HEK293 (cell line): ENCODE data around the gene FRMD8.

Experiments used
- CTCF ChIA-PET: fragments of 350-600 bp; formaldehyde crosslinking; extraction: SDS; loops from one replicate; lab custom pipeline; 2021; ENCODE audit warnings: antibody characterized with exemption; lab: Yijun Ruan, JAX
- POLR2A ChIA-PET: fragments of 300-600 bp; formaldehyde crosslinking; extraction: SDS; loops from one replicate; lab custom pipeline; 2020; ENCODE audit warnings: antibody characterized with exemption, inconsistent platforms; lab: Yijun Ruan, JAX
- H3K27ac ChIP-seq: fragments of 200-500 bp; sonication (Bioruptor generic); 2 replicates; pipeline ENCODE4 v1.5.1; 2014; ENCODE audit warnings: low read depth, low read length, control low read depth, inconsistent platforms; ENCODE audit errors: extremely low read depth
- H3K36me3 ChIP-seq, 2 experiments: fragments of 200-500 bp in 1 of 2; sonication (Bioruptor generic) in 1 of 2; 1 replicate in 1 of 2; 2 replicates in 1 of 2; pipeline ENCODE4 v1.5.1; 2014 to 2017; ENCODE audit warnings: inconsistent platforms in 2 of 2, low read length in 2 of 2; ENCODE audit not compliant: control insufficient read depth in 2 of 2, insufficient read depth in 1 of 2
- H3K4me1 ChIP-seq: fragments of 200-500 bp; sonication (Bioruptor generic); 2 replicates; pipeline ENCODE4 v1.5.1; 2014; ENCODE audit warnings: mild to moderate bottlenecking, low read length, inconsistent platforms; ENCODE audit not compliant: control insufficient read depth, insufficient read depth
- H3K4me3 ChIP-seq: 2 replicates; pipeline ENCODE4 v1.5.1; 2011; ENCODE audit warnings: low read depth, mild to moderate bottlenecking, control low read depth, low read length, moderate library complexity
- H3K9me3 ChIP-seq: fragments of 200-500 bp; sonication (Bioruptor generic); 2 replicates; pipeline ENCODE4 v1.5.1; 2014; ENCODE audit warnings: low read depth, low read length, inconsistent platforms; ENCODE audit not compliant: control insufficient read depth, insufficient read depth
- BCL11A ChIP-seq: fragments of 450-650 bp; formaldehyde crosslinking; IDR thresholded peaks from 2 replicates; pipeline ENCODE4 v1.5.1; 2016; ENCODE audit warnings: low read depth, missing biosample characterization, missing genetic modification characterization
- KLF1 ChIP-seq: fragments of 450-650 bp; formaldehyde crosslinking; IDR thresholded peaks from 2 replicates; pipeline ENCODE4 v1.5.1; 2016; ENCODE audit warnings: missing biosample characterization, missing genetic modification characterization
- OVOL3 ChIP-seq: fragments of 450-650 bp; formaldehyde crosslinking; IDR thresholded peaks from 2 replicates; pipeline ENCODE4 v1.5.1; 2016; ENCODE audit warnings: missing biosample characterization, missing genetic modification characterization
- SCRT1 ChIP-seq: fragments of 450-650 bp; formaldehyde crosslinking; IDR thresholded peaks from 2 replicates; pipeline ENCODE4 v1.5.1; 2016; ENCODE audit warnings: missing biosample characterization, missing genetic modification characterization, borderline replicate concordance
- SCRT2 ChIP-seq: fragments of 450-650 bp; formaldehyde crosslinking; IDR thresholded peaks from 2 replicates; pipeline ENCODE4 v1.5.1; 2016; ENCODE audit warnings: missing biosample characterization, missing genetic modification characterization
- ZBTB1 ChIP-seq: fragments of 450-650 bp; formaldehyde crosslinking; IDR thresholded peaks from 2 replicates; pipeline ENCODE4 v1.5.1; 2016; ENCODE audit warnings: missing biosample characterization, missing genetic modification characterization
- ZNF248 ChIP-seq: fragments of 450-650 bp; formaldehyde crosslinking; IDR thresholded peaks from 2 replicates; pipeline ENCODE4 v1.5.1; 2017; ENCODE audit warnings: missing biosample characterization, missing genetic modification characterization
- ZNF544 ChIP-seq: fragments of 450-650 bp; formaldehyde crosslinking; IDR thresholded peaks from 2 replicates; pipeline ENCODE4 v1.5.0; 2017; ENCODE audit warnings: missing biosample characterization, missing genetic modification characterization
- ZNF623 ChIP-seq: fragments of 450-650 bp; formaldehyde crosslinking; IDR thresholded peaks from 2 replicates; pipeline ENCODE4 v1.5.1; 2016; ENCODE audit warnings: missing biosample characterization, missing genetic modification characterization
- ZNF624 ChIP-seq: fragments of 450-650 bp; formaldehyde crosslinking; IDR thresholded peaks from 2 replicates; pipeline ENCODE4 v1.5.1; 2017; ENCODE audit warnings: missing biosample characterization, missing genetic modification characterization
- TF ChIP-seq, protein P1 (sequence below): fragments of 450-650 bp; formaldehyde crosslinking; IDR thresholded peaks from 2 replicates; pipeline ENCODE4 v1.5.1; 2017; ENCODE audit warnings: missing biosample characterization, mild to moderate bottlenecking, missing genetic modification characterization, moderate library complexity
- TF ChIP-seq, protein P2 (sequence below): fragments of 450-650 bp; formaldehyde crosslinking; IDR thresholded peaks from 2 replicates; pipeline ENCODE4 v1.5.1; 2016; ENCODE audit warnings: missing biosample characterization, missing genetic modification characterization
- TF ChIP-seq, protein P3 (sequence below): fragments of 450-650 bp; formaldehyde crosslinking; IDR thresholded peaks from 2 replicates; pipeline ENCODE4 v1.5.1; 2017; ENCODE audit warnings: missing biosample characterization, missing genetic modification characterization
- TF ChIP-seq, protein P4 (sequence below): fragments of 450-650 bp; formaldehyde crosslinking; IDR thresholded peaks from 2 replicates; pipeline ENCODE4 v1.5.1; 2016; ENCODE audit warnings: missing biosample characterization, missing genetic modification characterization

FRMD8 gene

DNA sequence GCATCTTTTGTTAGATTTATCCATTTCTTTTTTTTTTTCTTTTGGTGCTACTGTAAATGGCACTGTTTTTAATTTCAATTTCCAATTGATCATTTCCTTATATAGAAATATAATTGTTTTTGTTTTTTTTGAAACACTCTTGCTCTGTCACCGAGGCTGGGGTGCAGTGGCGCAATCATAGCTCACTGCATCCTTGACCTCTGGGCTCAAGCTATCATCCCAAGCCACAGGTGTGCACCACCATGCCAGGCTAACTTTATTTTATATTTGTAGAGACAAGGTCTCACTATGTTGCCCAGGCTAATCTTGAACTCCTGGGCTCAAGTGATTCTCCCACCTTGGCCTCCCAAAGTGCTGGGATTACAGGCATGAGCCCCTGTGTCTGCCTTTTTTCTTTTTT, 16.4 kb downstream of the FRMD8 start (continued):
- TF ChIP-seq, protein P1, sequence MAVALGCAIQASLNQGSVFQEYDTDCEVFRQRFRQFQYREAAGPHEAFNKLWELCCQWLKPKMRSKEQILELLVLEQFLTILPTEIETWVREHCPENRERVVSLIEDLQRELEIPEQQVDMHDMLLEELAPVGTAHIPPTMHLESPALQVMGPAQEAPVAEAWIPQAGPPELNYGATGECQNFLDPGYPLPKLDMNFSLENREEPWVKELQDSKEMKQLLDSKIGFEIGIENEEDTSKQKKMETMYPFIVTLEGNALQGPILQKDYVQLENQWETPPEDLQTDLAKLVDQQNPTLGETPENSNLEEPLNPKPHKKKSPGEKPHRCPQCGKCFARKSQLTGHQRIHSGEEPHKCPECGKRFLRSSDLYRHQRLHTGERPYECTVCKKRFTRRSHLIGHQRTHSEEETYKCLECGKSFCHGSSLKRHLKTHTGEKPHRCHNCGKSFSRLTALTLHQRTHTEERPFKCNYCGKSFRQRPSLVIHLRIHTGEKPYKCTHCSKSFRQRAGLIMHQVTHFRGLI (tag by site-specific recombination), result no peak

DNA sequence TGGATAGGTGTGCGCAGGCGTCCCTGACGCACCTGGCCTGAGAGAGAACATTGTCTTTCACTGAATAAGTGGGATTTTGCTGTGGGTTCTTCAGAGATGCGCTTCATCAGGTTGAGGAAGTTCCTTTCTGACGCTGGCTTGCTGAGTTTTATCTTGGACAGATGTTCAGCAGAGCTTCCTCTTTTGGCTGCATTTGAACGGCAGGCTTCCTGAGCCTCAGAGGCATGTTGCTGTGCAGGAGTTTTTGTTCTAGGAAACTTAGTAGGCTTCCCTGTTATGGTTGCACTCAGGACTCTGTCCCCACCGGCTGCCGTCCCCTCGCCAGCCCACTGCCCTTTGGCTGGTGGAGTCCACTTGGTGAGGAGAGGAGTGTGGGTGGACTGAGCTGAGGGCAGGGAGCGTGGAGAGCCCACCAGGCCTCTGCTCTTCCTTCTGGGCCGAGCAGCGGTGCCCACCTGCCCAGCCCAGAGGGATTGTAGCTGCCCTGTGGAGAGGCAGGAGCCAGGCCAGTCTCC, 17.2 kb downstream of the FRMD8 start:
- POLR2A ChIA-PET, result interaction anchor here (0.8 kb wide), 1 partner anchor 19 kb away, joined by 3 read pairs; the partner anchor contains the start of gene NEAT1
- Histone ChIP-seq H3K9me3 (no peaks in the 10 kb centered on the region), H3K36me3 (peaks cover 5 to 47% of the 10 kb centered on the region in 2 experiments; a peak in 2 of 3 replicates)
- TF ChIP-seq ZNF623 (tag by site-specific recombination), result no peak
- TF ChIP-seq, all 188 proteins: peak for 0
- H3K4me1 ChIP-seq, result no peaks in the 10 kb centered on the region
- H3K4me3 ChIP-seq, result no peak overlapping the region
- CTCF ChIA-PET, result interaction anchor here (0.6 to 2.5 kb wide), 3 partner anchors 12 to 251 kb away, joined by 3 to 10 read pairs (median 4); no protein-coding TSS in a partner anchor
- no peak overlapping the region for H3K27ac ChIP-seq

DNA sequence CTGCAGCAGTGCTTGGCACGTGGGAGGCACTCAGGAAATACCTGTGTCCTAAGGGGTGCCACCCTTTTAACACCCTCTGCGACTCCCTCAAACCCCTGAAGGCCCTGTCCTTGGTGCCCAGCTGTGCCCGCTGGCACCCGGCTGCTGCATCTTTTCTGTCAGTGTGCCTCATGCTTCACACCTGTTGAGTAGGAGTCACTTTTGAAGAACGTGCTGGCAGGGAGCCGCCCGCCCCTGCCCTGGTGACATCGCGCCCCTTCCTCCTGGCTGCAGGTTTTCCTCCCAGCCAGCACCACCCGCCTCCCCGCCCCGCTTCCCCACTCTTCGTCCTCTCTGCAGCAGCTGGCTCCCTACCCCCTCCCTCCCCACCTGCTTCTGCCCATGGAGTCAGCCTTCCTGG, 17.8 kb downstream of the FRMD8 start:
- POLR2A ChIA-PET, result interaction anchor here (0.8 kb wide), 1 partner anchor 18 kb away, joined by 3 read pairs; the partner anchor contains the start of gene NEAT1
- TF ChIP-seq BCL11A (tag by site-specific recombination) (no peak), SCRT2 (peak; percentile 79), ZNF624 (no peak), ZBTB1 (no peak), SCRT1 (tag by site-specific recombination) (0 out of 2 replicates have a peak, but pooled peaks have one; percentile 40), KLF1 (tag by site-specific recombination) (peak; percentile 87)
- TF ChIP-seq, protein P2, sequence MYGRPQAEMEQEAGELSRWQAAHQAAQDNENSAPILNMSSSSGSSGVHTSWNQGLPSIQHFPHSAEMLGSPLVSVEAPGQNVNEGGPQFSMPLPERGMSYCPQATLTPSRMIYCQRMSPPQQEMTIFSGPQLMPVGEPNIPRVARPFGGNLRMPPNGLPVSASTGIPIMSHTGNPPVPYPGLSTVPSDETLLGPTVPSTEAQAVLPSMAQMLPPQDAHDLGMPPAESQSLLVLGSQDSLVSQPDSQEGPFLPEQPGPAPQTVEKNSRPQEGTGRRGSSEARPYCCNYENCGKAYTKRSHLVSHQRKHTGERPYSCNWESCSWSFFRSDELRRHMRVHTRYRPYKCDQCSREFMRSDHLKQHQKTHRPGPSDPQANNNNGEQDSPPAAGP (tag by site-specific recombination), result 0 out of 2 replicates have a peak, but pooled peaks have one; percentile 22
- TF ChIP-seq, all 188 proteins: peak for 4
- Histone ChIP-seq H3K9me3 (no peaks in the 10 kb centered on the region), H3K36me3 (peaks cover 5 to 51% of the 10 kb centered on the region in 2 experiments; a peak in 2 of 3 replicates), H3K4me1 (no peaks in the 10 kb centered on the region), H3K27ac (no peak overlapping the region), H3K4me3 (no peak overlapping the region)
- CTCF ChIA-PET, result interaction anchor here (0.6 to 2.5 kb wide), 2 partner anchors 12 to 252 kb away, joined by 4 to 10 read pairs; no protein-coding TSS in a partner anchor

DNA sequence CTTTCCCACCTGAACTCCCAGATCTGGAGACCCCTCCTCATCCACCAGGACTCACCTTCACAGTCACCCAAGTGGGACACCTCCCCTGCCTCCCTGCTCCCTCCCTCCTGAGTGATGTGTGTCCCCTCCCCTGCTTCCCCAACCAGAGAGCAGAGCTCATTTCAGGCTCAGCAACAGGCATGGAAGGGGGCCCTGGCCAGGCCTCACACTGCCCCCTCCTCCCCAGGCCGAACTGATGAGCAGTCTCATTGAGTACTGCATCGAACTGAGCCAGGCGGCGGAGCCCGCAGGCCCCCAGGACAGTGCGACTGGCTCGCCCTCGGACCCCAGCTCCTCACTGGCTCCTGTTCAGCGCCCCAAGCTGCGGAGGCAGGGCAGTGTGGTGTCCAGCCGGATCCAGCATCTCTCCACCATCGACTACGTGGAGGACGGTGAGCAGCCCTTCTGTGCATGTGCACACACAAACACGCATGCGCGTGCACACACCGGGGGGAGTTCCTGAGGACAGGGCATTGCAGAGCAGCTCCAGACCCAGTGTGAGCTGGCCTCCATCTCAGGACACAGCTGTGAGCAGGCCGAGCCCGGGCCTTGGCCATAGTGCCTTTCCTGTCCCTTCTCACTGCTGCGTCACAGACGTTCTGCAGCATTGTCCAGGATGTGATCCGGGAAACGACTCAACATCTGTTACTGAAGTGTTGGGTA, 18.4 kb downstream of the FRMD8 start:
- TF ChIP-seq ZNF248 (no peak), OVOL3 (tag by site-specific recombination) (no peak), ZNF544 (tag by site-specific recombination) (no peak)
- TF ChIP-seq, protein P3, sequence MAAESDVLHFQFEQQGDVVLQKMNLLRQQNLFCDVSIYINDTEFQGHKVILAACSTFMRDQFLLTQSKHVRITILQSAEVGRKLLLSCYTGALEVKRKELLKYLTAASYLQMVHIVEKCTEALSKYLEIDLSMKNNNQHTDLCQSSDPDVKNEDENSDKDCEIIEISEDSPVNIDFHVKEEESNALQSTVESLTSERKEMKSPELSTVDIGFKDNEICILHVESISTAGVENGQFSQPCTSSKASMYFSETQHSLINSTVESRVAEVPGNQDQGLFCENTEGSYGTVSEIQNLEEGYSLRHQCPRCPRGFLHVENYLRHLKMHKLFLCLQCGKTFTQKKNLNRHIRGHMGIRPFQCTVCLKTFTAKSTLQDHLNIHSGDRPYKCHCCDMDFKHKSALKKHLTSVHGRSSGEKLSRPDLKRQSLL (tag by site-specific recombination), result no peak
- TF ChIP-seq, protein P4, sequence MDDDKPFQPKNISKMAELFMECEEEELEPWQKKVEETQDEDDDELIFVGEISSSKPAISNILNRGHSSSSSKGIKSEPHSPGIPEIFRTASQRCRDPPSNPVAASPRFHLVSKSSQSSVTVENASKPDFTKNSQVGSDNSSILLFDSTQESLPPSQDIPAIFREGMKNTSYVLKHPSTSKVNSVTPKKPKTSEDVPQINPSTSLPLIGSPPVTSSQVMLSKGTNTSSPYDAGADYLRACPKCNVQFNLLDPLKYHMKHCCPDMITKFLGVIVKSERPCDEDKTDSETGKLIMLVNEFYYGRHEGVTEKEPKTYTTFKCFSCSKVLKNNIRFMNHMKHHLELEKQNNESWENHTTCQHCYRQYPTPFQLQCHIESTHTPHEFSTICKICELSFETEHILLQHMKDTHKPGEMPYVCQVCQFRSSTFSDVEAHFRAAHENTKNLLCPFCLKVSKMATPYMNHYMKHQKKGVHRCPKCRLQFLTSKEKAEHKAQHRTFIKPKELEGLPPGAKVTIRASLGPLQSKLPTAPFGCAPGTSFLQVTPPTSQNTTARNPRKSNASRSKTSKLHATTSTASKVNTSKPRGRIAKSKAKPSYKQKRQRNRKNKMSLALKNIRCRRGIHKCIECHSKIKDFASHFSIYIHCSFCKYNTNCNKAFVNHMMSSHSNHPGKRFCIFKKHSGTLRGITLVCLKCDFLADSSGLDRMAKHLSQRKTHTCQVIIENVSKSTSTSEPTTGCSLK (tag by site-specific recombination), result no peak
- no peak overlapping the region for H3K27ac ChIP-seq
- POLR2A ChIA-PET, result interaction anchor here (0.8 kb wide), 1 partner anchor 18 kb away, joined by 3 read pairs; the partner anchor contains the start of gene NEAT1
- CTCF ChIA-PET, result interaction anchor here (0.6 to 2.5 kb wide), 3 partner anchors 11 to 64 kb away, joined by 3 to 10 read pairs (median 4); no protein-coding TSS in a partner anchor
- H3K36me3 ChIP-seq, result peaks cover 5 to 51% of the 10 kb centered on the region in 2 experiments; a peak in 2 of 3 replicates
- no peak overlapping the region for H3K4me3 ChIP-seq
- H3K4me1 ChIP-seq, result no peaks in the 10 kb centered on the region
- no peaks in the 10 kb centered on the region for H3K9me3 ChIP-seq
